HG02943 (cell line): Measurements from ENCODE around the gene SRD5A3.

Experiments
- ATAC-seq: cut with Tn5 transposase; IDR thresholded peaks from one replicate; pipeline ENCODE4 v1.9.1; 2021; ENCODE audit warnings: mild to moderate bottlenecking, low read depth, moderate library complexity; ENCODE audit not compliant: unreplicated experiment

SRD5A3 gene

DNA sequence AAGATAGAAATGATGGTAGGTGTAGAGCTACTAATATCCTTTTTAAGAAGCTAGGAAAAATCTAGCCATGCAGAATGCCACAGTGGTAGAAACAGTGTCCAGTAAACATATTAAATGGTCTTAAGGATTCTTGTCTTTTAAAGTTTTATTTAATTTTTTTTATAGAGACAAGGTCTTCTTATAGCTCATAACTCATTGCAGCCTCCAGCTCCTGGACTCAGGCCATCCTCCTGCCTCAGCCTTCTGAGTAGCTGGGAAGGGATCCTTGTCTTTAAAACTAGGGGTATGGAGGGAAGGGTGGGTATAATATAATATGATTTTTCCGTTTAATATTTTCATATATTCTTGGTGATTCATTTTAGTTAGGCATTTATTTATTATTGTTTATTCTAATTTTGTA lies 53.5 kb downstream of the SRD5A3 start:
- no peak for ATAC-seq

DNA sequence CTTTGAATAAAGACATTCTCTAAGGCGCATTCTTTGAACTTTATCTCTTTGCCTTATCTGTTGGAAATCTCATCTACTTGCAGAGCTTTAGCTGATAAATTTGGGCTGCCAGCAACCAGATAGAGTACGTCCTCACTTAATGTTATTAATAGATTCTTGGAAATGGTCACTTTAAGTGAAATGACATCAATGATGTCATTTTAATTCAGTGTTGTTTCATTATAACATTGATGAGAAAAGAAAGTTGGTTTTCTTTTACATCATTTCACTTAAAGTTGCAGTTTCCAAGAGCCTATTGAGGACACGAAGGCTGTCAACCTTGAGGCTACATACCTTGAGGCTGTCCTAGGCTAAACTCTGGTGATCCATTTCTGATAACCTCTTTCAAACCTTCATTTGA lies 59.0 kb downstream of the SRD5A3 start:
- no peak for ATAC-seq

DNA sequence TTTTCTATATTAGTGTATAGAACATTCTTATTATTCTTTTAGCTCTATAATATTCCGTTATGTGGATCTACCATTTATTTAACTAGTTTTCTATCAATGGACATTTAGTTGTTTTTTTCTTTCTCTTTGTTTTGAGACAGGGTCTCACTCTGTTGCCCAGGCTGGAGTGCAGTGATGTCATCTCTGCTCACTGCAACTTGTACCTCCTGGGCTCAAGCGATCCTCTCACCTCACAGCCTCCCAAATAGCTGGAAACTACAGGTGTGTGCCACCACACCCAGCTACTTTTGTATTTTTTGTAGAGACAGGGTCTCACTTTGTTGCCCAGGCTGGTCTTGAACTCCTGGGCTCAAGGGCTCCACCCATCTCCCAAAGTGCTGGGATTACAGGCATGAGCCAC lies 60.5 kb downstream of the SRD5A3 start:
- no peak for ATAC-seq

DNA sequence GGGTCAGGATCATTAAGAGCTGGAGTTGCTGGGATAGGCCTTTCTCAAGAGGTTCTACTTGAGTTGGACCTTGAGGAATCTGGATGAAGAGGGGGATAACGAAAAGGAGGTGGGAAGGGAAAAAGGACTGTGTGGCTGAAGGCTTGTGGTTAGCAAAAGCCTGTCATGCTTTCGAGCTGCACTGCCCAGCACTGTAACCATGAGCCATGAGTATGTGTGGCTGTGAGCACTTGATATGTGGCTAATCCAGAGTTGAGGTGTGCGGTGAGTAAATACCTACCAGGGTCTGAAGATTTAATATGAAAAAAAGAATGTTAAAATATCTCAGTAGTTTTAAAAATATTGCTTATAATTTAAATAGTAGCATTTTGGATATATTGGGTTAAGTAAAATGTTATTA lies 61.1 kb downstream of the SRD5A3 start:
- ATAC-seq = no peak

DNA sequence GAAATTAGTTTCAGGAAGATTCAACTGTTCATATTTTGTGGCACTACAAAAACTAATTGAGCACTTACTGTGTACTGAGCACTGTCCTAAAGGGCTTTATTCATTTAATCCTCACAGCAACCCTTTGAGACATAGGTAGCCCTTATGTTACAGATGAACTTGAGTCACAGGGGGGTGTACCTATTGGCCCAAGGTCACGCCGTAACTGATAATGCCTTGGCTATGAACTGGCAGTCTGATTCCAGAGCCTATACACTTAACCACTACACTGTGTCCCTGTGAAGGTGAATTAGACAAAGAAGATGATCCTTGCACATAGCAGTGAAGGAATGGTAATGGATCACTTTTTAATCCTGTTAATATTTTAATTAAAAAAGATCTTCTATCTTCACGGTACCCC lies 61.7 kb downstream of the SRD5A3 start:
- no peak for ATAC-seq

DNA sequence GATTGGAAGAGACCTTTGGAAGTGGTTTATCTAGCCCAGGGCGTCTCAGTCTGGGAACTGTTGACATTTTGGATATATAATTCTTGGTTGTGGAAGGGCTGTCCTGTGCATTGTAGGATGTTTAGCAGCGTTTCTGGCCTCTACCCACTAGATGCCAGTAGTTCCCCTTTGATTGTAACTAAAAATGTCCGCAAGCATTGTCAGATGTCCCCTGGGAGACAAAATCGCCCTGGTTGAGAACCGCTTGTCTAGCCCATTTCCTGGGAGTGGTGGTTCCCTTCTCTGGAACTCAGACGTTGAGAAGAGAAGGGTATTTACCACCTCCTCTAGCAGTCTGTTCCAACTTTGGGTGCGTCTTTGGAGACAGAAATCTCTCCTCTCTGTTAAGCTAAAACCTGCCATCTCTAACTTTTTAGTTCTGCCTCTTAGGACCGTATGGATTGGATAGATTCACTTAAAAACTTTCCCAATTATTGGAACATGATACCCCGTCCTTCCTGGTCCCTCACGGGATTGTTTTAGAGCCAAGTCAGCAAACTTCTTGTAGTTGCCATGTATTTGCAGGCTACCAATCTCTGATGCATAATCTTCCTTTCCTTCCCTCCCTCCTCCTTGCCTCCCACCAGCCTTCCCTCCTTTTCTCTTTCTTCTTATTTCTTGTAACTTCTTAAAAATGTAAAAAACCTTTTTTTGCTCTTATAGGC lies 63.6 kb downstream of the SRD5A3 start:
- no peak for ATAC-seq

DNA sequence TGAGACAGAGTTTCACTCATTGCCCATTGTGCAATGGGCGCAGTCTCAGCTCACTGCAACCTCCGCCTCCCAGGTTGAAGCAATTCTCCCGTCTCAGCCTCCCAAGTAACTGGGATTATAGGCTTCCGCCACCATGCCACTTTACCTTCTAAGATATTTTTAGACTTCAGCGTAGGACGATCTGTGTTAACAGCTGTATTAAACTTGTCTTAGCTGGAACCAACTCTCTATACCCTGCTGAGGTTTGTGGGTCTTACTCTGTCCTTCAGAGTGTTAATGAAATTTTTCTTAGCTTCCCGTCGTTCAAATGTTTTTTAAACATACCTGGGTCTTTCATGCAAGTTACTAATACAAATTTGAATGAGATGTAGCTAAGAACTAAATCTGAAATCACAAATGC lies 64.4 kb downstream of the SRD5A3 start:
- no peak for ATAC-seq

DNA sequence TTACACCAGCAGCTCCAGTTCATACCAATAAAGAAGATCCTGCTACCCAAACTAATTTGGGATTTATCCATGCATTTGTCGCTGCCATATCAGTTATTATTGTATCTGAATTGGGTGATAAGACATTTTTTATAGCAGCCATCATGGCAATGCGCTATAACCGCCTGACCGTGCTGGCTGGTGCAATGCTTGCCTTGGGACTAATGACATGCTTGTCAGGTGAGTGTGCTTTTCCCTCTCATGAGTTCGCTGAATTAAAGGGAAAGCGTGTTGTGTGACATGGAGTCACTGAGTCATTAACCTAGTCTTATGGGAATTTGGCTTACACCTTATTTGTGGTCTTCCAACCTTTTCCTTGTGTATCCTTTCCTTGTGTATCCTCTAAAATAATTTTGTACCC lies 65.6 kb downstream of the SRD5A3 start:
- no peak for ATAC-seq

DNA sequence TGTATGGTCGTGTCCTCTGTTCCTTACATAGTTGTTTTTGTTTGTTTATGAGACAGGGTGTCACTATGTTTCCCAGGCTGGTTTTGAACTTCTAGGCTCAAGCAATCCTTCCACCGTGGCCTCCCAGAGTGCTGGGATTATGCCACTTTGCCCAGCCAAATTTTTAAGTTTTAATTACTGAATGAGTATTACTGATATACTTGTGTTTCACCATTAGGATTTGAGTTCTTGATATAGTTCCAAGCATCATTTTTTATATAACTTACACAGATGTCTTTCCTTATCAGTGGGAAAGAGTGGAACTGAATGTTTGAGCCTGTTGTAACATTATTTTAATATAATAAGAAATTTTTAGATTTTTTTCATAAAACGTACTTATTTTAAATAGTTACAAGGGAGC lies 70.1 kb downstream of the SRD5A3 start:
- no peak for ATAC-seq
